GM12872 (cell line): Measurements from ENCODE around the gene EEF1A2.
A peak's percentile ranks its signal among the peaks of the same experiment; 100 is the strongest.

Source experiments
- CTCF ChIP-seq: IDR thresholded peaks from 3 replicates; pipeline ENCODE4 v1.5.1; 2011; ENCODE audit warnings: low read depth, mild to moderate bottlenecking, low read length, moderate library complexity; ENCODE audit not compliant: insufficient read depth

Gene EEF1A2

GRCh38 chr20:63445075-63445734, 53.7 kb downstream of the EEF1A2 start:
- TF ChIP-seq CTCF = no peak

- no peak for TF ChIP-seq CTCF
Measured at GRCh38 chr20:63444548-63444947, 54.3 kb downstream of the EEF1A2 start.

GRCh38 chr20:63443606-63444395, 55.1 kb downstream of the EEF1A2 start:
- no peak for TF ChIP-seq CTCF

- TF ChIP-seq CTCF = peak; percentile 67
Measured at GRCh38 chr20:63442100-63442493, 56.8 kb downstream of the EEF1A2 start.

- TF ChIP-seq CTCF = no peak
Measured at GRCh38 chr20:63441136-63442099, 57.5 kb downstream of the EEF1A2 start.

- TF ChIP-seq CTCF = no peak
Measured at GRCh38 chr20:63440366-63440955, 58.4 kb downstream of the EEF1A2 start.
